ENCODE results near the gene GPR108.
A peak's percentile ranks its signal among the peaks of the same experiment; 100 is the strongest.
"Not testable (repeated sequence)": the region's sequence is repeated elsewhere in the genome, so short reads cannot be mapped to it uniquely, and the experiment has no call there.

GPR108 gene

DNA sequence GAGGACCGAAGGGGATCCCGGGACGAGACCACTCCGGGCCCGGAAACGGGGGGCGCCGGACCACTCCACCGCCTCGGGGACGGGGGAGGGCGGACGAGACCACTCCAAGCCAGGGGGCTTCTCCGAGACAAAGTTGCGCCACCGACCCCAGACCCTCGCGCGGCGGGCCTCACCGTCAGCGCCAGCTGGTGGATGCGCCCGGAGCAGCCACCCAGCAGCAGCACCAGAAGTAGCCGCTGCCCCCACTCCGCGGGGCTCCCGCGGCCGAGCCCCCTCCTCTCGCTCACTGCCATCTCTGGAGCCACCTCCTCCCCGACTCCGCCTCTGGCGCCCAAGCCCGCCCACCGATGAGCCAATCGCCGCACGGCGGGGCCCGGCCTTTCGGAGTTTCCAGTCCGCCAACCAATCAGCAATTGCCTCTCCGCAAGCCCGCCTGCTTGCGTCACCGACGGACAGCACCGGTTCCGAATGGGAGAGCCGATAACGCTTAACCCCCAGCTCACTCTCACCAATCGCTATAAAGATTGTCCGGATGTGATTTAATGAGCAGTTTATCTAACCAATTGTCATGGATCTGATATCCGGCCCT is at the start of gene GPR108:
Gene GPR108, minus strand, starts transcription at position 297 of the 589 bp plus-strand sequence. Its CDS starts 4 bp downstream, at position 293.
- DNase-seq: peak; percentile 100

DNA sequence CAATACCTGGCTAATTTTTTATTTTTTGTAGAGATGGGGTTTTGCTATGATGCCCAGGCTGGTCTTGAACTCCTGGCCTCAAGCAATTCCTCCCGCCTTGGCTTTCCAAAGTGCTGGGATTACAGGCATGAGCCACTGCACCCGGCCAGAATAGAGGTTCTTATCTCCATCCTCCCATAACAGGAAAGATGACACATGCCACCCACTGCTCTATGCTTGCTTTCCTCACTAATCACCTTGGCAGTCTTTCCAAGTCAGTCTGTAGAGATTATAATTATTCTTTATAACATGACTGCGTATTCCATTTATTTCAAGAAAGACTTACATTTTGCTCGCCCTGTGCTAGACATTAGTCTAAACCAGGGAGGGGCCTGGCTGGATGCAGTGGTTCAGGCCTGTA is 41.8 kb upstream of the GPR108 start:
- no peak for DNase-seq

DNA sequence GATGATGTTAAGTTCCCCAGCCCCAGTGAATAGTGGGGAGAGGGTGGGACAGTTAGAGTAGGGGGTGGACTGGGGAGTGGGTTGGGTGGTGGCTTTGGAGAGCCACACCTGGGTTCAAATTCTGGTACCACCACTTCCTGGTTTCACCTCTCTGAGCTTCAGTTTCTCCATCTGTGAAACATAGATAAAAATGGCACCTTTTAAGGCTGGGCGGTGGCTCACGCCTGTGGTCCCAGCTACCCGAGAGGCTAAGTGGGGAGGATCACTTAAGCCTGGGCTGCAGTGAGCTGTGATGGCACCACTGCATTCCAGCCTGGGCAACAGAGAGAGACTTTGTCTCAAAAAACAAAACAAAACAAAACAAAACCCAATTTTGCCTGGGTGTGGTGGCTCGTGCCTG is 41.0 kb upstream of the GPR108 start:
- DNase-seq: no peak

DNA sequence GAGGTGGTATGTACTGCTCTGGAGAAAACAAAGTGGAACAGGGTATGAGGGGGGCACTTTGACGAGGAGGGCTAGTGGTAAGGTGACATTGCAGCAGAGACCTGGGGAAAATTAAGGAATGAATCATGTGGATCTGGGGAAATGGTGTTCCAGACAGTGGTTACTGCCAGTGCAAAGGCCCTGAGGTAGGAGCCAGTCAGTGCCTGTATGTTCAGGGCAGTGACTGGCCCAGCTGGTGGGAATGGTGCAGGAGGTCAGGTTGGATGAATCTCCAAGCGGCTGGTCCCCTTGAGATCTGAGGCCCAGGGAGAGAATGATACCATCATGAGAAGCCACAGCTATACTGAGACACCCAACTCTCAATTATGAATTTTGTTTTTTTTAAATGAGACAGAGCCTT is 40.1 kb upstream of the GPR108 start:
- DNase-seq: no peak

DNA sequence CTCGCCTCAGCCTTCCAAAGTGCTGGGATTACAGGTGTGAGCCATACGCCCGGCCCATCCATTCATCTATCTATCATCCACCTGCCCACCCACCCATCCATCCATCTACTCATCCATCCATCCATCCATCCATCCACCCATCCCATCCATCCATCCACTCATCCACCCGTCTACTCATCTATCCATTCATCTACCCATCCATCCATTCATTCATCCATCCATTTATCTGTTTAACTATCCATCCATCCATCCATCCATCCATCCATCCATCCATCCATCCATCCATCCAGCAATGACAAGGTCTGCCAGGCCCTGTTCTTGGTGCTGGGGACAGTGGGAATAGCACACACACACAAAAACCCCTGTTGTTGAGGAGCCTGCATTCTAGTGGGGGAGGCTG is 39.6 kb upstream of the GPR108 start:
- no peak for DNase-seq

DNA sequence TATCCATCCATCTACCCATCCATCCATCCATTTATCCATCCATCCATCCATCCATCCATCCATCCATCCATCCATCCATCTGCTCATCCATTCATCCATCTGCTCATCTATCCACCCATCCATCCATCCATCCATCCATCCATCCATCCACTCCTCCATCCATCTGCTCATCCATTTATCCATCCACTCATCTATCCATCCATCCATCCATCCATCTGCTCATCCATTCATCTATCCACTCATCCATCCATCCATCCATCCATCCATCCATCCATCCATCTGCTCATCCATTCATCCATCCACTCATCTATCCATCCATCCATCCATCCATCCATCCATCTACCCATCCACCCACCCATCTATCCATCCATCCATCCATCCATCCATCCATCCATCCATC is 38.7 kb upstream of the GPR108 start:
- DNase-seq: not testable (repeated sequence)

DNA sequence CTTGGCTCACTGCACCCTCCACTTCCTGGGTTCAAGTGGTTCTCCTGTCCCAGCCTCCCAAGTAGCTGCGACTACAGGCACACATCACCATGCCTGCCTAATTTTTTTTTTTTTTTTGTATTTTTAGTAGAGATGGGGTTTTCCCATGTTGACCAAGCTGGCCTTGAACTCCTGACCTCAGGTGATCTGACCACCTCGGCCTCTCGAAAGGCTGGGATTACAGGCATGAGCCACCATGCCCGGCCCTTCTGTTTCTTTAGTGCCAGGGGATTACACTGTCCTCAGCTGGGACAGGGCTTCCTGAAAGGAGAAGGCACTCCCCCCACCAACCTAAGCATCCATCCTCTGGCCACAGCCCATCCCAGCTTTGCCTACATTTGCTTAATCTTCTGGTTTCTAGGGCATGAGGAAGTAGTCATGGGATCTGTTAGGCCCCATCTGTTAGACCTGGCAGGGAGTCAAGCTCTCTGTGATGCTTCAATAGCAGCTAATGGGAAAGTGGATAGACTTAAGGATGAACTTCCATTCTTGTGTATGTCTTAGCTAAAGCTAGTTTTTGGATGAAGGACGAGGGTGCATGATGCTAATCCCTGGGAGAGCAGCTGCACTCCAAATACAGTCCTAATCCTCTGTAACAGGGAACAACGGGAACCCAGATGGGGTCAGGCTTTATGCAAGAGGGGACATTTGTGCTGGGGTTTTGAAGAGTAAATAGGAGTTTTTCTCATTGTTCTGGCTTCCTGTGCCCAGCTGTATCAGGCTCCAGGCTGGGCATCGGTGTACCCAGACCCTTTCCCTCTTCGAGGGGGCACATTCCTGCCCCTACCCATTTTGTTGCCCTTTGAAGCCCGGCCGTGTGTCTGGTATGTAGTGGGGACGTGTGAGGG is 37.7 kb upstream of the GPR108 start:
- no peak for DNase-seq

DNA sequence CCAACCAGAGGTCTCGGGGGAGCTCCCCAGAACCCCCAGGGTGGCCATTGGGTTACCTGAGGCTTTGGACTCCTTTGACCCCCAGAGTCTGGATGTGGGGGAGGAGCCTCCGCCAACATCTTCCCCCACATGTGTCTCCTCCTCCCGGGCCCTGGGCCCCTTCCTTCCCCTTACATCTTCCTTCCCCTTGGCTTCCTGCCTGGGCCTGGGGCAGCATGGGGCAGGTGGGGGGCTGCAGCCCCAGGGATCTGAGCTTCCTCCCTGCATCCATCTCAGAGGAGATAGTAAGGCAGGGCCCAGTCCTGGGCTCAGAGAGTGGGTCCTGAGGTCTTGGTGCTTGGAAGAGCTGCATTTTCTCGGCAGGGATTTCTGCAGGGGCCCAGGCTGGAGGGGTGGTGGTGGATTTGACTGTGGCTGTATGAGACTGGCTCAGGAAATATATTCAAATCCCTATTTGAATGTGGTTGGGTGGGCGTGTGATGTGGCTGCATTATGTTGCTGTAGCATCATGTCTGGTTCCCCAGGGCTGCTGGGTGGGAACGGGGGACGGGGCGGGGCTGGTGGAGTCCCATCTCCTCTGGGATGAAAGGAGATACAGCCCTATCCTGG is 36.0 kb upstream of the GPR108 start:
- no peak for DNase-seq

DNA sequence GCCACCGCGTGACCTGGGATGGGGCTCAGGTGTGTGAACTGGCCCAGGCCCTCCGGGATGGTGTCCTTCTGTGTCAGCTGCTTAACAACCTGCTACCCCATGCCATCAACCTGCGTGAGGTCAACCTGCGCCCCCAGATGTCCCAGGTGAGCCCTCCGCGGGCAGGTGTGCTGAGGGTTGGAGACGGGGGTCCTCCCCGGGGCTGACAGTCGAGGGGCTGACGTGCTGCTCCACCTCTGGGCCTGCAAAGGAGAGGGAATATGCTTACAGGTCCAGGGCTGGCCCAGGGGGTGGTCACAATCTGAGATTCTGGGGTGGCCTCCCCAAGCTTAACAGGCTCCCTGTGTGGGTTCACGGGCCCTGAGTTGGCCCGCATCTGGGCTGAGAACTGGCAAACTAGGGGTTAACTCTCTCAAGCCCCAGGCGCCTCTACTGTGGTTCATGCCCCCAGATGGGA is 35.5 kb upstream of the GPR108 start:
- no peak for DNase-seq

DNA sequence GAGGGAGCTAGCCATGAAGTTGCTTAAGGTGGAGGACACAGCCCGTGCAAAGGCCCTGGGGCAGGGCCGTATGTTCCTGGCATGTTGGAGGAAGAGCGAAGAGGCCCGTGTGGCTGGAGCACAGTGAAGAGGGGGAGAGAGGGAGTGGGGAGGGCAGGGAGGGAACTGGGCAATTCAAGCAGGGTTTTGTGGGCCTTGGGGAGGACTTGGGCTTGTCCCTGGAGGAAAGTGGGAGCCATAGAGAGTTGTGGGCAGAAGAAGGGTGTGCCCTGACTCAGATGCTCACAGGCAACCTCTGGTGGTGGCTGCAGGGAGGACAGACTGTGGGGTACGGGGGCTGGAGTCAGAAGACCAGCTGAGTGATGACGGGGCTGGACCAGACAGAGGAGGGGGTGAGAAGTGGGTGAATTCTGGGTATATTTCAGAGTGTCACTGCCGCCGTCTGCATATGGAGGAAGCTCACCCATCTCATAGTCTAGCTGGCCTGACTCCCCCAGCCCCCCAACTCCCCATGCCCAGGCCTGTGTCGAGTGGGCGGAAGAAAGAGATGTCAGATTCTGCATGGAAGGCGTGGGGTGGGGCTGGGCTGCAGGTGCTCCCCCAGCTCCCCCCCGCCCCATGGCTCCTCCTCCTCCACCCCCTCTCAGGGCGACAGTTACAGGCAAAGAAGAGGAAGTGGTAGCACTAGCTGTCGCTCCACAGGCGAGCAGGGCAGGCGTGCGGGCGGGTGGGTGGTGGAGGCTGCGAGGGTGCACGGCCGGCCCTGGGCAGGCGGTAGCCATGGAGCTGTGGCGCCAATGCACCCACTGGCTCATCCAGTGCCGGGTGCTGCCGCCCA is 34.9 kb upstream of the GPR108 start, which contains the start of gene VAV1:
Gene VAV1, plus strand, starts transcription at position 681 of the 838 bp plus-strand sequence. Its CDS starts 100 bp downstream, at position 781.
- DNase-seq: peak; percentile 73

DNA sequence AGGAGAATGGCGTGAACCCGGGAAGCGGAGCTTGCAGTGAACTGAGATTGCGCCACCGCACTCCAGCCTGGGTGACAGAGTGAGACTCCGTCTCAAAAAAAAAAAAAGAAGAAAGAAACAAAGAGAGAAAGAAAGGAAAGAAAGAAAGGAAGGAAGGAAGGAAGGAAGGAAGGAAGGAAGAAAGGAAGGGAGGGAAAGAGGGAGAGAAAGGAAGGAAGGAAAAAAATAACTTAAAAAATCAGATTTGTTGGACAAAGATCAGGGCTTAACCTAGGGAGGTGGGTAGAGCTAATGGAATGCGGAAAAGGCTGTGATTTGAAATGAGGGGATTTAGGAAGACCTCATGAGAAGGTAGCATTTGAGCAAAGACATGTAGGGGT is 34.3 kb upstream of the GPR108 start:
- DNase-seq: not testable (repeated sequence)

DNA sequence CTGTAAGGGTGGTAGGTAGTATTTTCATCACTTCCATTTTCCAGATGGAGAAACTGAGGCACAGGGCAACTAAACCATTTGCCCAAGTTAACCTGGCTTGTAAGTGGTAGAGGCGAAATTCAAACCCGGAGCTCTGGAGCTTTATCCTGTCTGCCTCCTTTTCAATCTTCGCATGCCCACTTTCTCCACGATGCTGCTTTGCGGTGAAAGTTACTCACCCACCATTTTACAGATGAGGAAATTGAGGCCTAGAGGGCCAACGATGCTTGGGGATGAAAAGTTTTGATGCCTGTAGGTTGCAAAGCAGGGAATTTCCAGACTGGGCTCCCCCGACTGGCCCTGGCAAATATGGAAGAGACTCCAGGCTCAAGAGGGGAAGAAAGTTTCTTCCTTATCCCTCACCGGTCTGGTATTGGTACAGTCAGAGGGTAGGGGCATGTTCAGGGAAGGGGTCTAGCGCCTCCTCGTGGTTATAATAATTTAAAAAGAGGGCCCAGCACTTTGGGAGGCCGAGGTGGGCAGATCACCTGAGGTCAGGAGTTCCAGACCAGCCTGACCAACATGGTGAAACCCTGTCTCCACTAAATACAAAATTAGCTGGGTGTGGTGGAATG is 31.7 kb upstream of the GPR108 start:
- DNase-seq: no peak

DNA sequence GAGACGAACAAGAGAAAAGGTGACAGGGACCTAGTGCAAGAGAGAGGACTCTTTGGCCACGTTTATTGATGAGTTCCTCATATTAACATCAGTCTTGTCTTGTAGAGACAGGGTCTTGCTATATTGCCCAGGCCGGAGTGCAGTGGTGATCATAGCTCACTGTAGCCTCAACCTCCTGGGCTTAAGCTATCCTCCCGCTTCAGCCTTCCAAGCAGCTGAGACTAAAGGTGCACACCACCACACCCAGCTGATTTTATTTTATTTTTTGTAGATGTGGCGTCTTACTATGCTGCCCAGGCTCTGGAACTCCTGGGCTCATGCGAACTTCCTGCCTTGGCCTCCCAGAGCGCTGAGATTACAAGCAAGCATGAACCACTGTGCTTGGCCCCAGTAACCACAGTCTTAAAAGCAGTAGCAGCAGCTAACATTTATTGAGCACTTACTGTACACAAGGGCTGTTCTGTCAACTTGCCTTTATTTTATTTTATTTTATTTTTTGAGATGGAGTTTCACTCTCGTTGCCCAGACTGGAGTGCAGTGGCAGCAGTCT is 30.9 kb upstream of the GPR108 start:
- DNase-seq: no peak

DNA sequence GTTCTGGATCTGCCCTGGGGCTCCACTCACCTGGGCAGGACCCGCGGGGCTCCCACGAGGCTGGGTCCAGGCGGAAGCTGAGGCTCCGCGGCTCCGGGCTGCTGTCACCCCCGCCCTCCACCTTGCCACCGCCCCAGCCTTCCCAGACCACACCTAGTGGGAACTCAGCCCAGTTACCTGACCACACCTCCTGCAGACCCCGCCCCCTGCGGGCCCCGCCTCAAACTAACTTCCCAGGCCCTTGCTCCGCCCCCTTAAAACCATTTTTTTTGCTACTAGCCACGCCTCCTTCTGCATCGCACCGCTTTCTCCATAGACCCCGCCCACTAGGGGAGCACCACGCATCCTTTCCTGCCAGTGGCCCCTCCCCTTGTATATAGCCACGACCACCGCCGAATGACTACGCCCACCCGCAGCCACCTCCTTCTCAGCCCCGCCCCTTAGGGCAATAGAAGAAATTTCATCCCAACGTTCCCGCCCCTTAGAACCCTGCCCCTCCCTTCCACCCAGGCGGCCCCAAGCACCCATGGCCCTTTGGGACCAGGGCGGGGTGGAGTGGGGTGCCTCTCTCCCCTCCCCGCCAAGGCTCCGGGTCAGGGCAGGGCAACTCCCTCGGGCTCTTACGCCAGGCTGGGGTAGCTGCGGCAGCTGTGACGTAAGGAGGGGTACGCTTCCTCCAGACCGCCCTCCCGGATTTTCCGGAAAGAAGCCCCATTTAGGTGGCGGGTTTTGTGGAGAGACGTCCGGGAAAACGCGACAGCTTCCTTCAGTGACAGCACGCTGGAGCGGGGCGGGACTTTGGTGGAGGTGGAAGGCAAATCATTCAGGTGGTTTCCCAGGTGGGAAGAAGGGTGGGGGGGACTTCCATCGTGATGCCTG is 30.2 kb upstream of the GPR108 start, which contains the start of gene SH2D3A:
Gene SH2D3A, minus strand, starts transcription at position 79 of the 879 bp plus-strand sequence. CDS start 3,687 bp downstream, outside the sequence.
- DNase-seq: peak; percentile 90

DNA sequence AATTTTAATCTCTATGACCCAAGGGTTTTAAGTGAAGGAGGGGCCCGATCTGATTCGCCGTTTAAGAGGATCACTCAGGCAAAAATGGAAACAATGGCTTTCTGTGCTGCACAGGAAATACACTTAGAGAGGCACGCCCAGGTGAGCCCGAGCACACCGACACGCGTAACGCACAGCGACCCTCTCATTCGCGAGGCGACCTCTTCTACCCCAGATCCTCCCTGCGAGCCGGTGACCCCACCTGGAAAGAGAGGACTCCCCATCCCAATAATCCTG is 29.6 kb upstream of the GPR108 start:
- DNase-seq: peak; percentile 62

DNA sequence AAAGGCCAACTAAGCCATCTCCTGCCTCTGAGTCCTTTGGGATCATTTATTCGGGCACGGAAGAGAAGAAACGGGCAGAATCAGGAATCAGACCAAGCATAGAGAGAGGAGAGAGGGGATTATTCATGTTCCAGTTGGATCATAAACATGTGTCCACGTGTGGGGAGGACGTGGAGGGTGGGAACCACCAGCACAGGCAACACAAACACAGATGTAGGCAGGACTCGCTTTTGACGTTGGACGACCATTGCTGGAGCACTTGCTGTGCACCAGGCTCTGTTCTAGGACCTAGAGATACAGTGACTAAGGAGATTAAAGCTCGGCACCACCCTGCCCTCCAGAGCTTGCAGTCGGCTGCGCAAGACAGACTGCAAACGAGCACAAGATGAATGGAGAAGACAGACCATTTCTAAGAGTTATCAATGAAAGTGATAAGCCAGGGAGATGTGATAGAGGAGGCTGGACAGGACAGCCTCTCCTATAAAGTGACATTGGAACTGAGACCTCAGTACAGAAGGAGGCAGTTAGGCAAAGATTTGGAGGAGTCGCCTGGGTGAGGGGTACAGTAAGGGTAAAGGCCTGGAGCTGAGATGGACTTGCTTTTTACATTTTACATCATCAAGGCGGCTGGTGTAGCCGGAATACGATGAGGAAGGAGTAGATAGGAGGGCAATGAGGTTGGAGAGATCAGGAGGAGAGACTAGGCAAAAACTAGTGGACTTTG is 29.1 kb upstream of the GPR108 start:
- no peak for DNase-seq

DNA sequence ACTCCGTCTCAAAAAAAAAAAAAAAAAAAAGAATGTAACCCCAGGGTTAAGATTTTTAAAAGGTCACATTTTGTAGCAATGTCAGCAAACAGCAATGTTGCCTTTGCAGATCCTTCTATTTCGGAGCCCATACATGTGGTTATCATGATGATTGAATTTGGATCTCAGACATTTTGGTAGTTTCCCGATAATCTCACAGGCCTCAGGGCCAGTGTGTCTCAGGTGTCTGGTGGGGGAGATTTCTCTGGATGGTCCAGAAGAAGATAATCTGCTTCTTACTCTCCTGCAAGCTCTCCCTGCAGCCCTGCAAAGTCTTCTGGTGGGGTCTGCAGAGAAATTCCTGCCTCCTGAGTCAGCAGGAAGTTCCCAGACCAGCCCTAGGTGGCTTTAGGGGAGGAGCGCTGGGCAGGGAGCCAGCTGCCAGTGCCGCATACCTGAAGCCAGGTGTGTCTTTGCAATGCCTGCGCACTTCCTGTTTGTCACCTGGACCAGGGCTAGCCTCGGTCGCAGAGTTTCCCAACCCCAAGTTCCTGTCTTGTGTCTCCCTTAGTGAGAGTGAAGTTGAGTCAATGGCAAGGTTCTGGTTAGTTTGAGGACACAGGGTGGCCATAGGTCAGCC is 28.5 kb upstream of the GPR108 start:
- peak; percentile 86 for DNase-seq

DNA sequence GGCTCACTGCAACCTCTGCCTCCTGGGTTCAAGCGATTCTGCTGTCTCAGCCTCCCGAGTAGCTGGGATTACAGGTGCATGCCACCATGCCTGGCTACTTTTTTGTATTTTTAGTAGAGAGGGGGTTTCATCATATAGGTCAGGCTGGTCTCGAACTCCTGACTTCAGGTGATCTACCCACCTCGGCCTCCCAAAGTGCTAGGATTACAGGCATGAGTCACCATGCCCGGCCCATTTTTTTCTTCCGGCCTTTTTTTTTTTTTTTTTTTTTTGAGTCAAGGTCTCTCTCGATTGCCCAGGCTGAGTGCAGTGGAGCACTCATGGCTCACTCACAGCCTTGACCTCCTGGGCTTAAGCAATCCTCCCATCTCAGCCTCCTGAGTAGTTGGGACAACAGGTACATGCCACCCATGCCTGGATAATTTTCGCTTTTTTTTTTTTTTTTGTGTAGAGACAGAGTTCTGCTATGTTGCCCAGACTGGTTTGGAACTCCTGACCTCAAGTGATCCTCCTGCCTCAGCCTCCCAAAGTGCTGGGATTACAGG is 24.9 kb upstream of the GPR108 start:
- DNase-seq: not testable (repeated sequence)

DNA sequence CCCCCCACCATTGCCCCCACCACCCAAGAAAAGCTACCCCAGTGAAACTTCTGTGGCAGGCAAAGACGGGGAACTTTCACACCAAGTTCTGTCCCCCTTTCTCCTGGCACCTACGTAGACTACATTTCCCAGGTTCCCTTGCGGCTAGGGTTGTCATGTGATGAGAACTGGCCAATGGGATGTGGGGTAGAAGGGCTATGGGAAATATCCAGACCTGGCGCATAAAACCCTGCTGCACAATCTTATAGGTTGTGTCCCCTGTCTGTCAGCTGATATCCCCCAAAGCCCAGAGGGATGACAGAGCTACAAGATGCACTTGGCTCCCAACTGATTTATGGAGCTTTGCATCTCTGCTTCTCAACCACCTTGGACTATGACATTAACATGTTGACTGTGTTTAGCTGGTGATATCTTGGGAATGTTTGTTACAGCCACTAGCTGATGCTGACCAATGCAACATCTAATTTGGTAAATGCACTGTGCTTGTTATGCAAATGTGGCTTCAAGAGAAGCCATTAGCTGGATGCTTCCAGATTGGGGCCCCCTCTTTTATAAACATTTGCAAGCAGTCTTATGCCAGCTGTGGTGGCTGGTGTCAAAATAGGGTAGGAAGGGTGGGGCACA is 23.8 kb upstream of the GPR108 start:
- no peak for DNase-seq

All from DMS153 (cell line).